Body of pancreas (tissue), 4 donors: ENCODE measurements around the gene CUL5.

Experiments
- POLR2A ChIP-seq, 3 donors: fragments of 450-650 bp; IDR thresholded peaks; one replicate each; pipeline ENCODE4 v1.6.1; 2016; ENCODE audit warnings: antibody characterized with exemption in 3 of 3, mild to moderate bottlenecking in 2 of 3
- TF ChIP-seq, protein P1 (sequence below), 7 experiments: fragments of 450-650 bp in 4 of 7; fragments of 200-600 bp in 3 of 7; sonication (generic) in 3 of 7; IDR thresholded peaks; one replicate each; pipeline ENCODE4 v1.5.1; 2016 to 2019; ENCODE audit warnings: antibody characterized with exemption in 7 of 7

DNA sequence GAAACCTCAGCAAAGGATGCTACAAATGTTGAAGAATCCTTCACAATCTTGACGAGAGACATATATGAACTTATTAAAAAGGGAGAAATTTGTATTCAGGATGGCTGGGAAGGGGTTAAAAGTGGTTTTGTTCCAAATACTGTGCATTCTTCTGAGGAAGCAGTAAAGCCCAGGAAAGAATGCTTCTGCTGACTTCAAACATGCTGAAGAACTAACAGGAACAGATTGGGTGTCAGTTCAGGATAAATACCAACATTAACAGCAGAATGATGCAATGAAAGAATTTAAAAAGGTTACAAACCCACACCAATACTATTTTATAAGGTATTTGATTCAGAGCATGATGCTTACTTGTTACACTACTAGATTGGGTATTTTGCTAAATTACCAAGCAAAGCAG is 46.5 kb upstream of the CUL5 start:
- TF ChIP-seq, protein P1, sequence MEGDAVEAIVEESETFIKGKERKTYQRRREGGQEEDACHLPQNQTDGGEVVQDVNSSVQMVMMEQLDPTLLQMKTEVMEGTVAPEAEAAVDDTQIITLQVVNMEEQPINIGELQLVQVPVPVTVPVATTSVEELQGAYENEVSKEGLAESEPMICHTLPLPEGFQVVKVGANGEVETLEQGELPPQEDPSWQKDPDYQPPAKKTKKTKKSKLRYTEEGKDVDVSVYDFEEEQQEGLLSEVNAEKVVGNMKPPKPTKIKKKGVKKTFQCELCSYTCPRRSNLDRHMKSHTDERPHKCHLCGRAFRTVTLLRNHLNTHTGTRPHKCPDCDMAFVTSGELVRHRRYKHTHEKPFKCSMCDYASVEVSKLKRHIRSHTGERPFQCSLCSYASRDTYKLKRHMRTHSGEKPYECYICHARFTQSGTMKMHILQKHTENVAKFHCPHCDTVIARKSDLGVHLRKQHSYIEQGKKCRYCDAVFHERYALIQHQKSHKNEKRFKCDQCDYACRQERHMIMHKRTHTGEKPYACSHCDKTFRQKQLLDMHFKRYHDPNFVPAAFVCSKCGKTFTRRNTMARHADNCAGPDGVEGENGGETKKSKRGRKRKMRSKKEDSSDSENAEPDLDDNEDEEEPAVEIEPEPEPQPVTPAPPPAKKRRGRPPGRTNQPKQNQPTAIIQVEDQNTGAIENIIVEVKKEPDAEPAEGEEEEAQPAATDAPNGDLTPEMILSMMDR (IDR thresholded peaks at IDR 0.05) = no peak
- TF ChIP-seq POLR2A (IDR thresholded peaks at IDR 0.05) = no peak
